GM18868 (cell line): ENCODE measurements around the gene POU2F2.
"Not testable (repeated sequence)": the region's sequence is repeated elsewhere in the genome, so short reads cannot be mapped to it uniquely, and the experiment has no call there.

Experiments used
- ATAC-seq: cut with Tn5 transposase; IDR thresholded peaks from one replicate; pipeline ENCODE4 v1.9.1; 2021; ENCODE audit warnings: mild to moderate bottlenecking, moderate library complexity; ENCODE audit not compliant: unreplicated experiment

POU2F2 gene

GRCh38 chr19:42065511-42065910 is 66.7 kb downstream of the POU2F2 start:
- no peak for ATAC-seq

GRCh38 chr19:42065051-42065450 is 67.2 kb downstream of the POU2F2 start:
- ATAC-seq = no peak

DNA sequence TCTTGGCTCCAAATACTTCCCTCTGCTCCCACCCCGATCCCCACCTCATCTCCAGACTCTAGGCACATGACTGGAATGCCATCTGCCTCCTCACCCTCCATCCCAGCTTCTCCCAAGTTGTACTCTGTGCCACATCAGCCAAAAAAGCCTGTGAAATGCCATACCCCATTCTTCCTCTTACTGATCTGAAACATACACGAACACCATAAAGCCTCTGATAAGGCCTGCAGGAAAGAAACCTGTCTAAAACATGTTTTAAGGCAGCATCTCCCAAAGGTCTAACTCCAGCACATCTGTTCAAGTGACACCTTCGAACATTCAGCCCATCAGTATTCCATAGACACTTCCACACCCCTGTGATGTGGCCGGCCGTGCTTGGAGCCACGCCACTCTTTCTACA is 67.8 kb downstream of the POU2F2 start:
- no peak for ATAC-seq

GRCh38 chr19:42062381-42062780 is 69.9 kb downstream of the POU2F2 start:
- ATAC-seq = no peak

- ATAC-seq = no peak
These were observed 72.1 kb downstream of the POU2F2 start for GRCh38 chr19:42060117-42060516.

GRCh38 chr19:42059196-42059595 is 73.0 kb downstream of the POU2F2 start:
- ATAC-seq = no peak

GRCh38 chr19:42057846-42058245 is 74.4 kb downstream of the POU2F2 start:
- no peak for ATAC-seq

- no peak for ATAC-seq
These were observed 78.0 kb downstream of the POU2F2 start for GRCh38 chr19:42054205-42054604.

GRCh38 chr19:42053037-42053935 is 79.0 kb downstream of the POU2F2 start:
- ATAC-seq = no peak

DNA sequence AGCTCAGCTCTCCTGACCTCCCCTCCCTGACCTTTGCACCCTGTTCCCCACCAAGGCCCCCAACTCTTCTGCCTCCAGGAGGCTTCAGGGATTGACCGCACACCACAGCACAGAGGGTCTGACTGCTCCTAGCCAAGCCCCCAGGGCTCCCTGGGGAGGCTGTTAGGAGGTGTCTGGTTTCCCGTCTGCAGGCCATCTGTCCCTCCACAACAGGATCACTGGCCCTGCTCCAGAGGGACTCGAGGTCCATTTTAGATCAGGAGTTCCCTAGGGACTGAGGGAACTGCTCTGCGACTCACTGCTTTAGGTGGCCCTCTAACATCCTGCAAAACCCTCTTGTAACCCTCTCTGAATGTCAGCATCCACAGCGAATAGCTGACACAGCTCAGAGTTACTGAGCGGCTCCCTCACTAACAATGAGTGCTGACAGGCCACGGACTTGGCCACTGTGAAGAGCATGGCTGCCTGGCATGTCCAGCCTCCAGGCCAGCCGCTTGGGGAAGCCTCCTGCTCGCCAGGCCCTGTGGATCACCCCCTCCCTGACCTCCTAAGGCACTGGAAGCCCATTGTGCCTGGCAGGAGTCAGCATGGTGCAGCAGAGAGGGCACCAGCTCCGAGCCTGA is 79.9 kb downstream of the POU2F2 start:
- ATAC-seq = no peak

- ATAC-seq = no peak
These were observed 80.8 kb downstream of the POU2F2 start for GRCh38 chr19:42051166-42052115.

- no peak for ATAC-seq
These were observed 83.3 kb downstream of the POU2F2 start for GRCh38 chr19:42048992-42049391.

DNA sequence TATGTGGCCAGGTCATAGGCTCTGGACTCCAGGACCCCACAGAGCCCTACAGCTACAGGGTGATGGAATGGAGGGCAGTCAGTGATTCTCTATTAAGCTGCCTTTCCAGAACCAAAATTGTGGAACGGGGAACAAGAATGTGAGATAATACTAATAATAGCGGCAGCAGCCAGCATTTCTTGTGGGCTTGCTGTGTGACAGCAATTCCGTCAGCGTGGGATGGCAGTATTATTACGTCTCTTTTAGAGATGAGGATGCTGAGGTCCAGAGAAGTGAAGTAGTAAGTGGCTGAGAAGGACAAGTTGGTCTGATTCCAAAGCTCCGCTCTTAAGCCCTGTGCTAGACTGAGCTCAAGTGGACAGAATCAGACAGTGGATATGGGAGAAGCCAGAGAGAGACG is 86.7 kb downstream of the POU2F2 start:
- ATAC-seq = no peak

DNA sequence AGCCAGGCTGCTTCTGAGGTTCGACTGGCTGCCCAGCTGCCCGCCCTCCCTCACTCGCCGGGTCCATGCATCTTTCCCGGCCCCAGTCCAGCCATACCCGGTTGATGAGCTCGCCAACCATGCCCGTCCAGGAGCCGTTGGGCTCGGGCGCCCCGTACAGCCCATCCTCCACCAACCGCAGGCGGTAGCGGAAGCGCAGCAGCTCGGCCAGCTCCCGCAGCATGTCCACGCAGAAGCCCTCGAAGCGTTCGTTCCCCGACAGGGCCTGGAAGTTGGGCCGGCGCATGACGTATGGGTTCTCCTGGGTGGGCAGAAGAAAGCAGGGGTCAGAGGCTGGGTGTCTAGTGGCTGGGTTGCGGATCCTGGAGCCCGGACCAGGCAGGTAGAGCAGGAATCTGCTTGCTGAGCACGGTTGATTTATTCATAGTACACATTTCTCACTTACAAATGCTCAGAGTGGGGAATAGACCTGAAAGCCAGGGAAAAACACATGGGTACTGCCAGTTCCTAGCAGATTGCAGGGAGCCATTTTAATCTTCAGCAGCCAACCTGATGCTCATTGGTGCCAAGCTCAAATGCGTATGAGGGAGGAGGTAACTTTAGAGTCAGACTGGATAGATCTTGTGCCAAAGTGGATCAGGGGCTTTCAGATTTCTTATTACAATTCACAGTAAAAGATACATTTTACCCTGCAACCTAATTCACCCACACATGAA is 89.6 kb downstream of the POU2F2 start:
- no peak for ATAC-seq

GRCh38 chr19:42040491-42040890 is 91.8 kb downstream of the POU2F2 start:
- ATAC-seq = not testable (repeated sequence)

- ATAC-seq = no peak
These were observed 92.2 kb downstream of the POU2F2 start for GRCh38 chr19:42040031-42040430.

DNA sequence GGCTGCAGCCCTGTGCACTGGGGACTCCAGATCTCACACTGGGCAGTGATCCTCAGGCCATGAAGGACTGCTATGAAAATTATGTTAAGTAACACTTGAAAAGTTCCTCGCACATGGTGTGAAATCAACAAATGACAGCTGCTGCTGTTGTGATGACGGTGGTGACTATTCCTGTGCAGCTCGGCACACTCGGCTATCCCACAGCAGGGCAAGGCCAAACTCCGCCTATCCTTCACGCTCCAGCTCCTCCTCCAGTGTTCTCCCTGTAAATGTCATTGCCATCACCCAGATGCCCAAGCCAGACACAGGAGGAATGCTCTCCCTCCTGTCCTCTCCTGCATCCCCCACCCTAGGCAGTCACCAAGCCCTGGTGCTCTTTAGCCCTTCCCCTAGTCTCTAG is 93.6 kb downstream of the POU2F2 start:
- no peak for ATAC-seq

DNA sequence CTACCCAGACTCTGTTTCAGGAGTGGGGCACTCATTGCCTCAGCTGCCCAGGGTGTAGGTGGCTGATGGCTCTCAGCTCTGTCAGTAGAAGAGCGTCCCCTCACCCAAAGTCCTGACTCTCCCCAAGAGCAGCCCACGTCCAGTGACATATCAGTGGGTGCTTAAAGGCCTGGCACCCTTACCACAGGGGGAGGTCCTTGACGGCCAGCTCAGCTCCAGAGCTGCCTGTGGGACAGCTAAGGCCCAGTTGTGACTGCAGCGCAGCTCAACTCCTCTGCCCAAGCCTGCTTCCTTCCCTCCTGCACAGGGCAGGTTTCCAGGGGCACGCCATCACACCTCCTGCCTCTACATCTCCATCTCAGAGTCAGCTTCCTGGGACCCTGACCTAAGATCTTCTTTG is 94.6 kb downstream of the POU2F2 start:
- ATAC-seq = no peak
